ENCODE measurements around the gene ATG2B. TPM values are rescaled to one million over a fixed set of nuclear protein-coding genes. Genes with fewer than 3 reads are reported as not detected.

The ATG2B gene
- total and polyA plus RNA-seq, 2 donors (not counting 3 experiments of a cell fraction or from before 2014, with no cell fraction given) = 5.9 to 17.8 TPM

- DNase-seq (ENCODE audit: low read depth, low spot score) (no peak), FAIRE-seq (no peak)
- no peaks in the 10 kb centered on the region for H4K20me1 ChIP-seq (replicated peaks; ENCODE audit: control insufficient read depth, extremely low read depth, insufficient read depth, low read length)
- no peak overlapping the region for H3K4me3 ChIP-seq (replicated peaks in 1 of 3; ENCODE audit: insufficient read depth in 1 of 3, low read depth in 1 of 3, low read length in 3 of 3)
- peak overlapping the region; percentile 75 for H3K4me2 ChIP-seq (ENCODE audit: insufficient read depth, low read length)
- no peak overlapping the region for H3K27ac ChIP-seq (ENCODE audit: insufficient read depth, low read depth, low read length)
- dilution Hi-C loops (cut with MboI; ENCODE audit: extremely low pct_ligation_motif_present, low sequenced_read_pairs) (no loop called here), intact Hi-C loops (cut with micrococcal nuclease) (loop anchor here (1.0 kb wide), 1 partner anchor 66 kb away; no protein-coding TSS in a partner anchor)
- TF ChIP-seq, protein P1, sequence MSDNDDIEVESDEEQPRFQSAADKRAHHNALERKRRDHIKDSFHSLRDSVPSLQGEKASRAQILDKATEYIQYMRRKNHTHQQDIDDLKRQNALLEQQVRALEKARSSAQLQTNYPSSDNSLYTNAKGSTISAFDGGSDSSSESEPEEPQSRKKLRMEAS (IDR thresholded peaks at IDR 0.05; ENCODE audit: insufficient read depth, insufficient read length) = no peak
- TF ChIP-seq POLR2AphosphoS5 (IDR thresholded peaks at IDR 0.05; ENCODE audit: insufficient read depth, low read depth, low read length) (no peak), FOS (IDR thresholded peaks at IDR 0.05; ENCODE audit: borderline replicate concordance, insufficient read depth, low read length) (no peak), JUN (IDR thresholded peaks at IDR 0.05; ENCODE audit: borderline replicate concordance, insufficient read depth, insufficient read length, low read depth) (no peak), EZH2 (IDR thresholded peaks at IDR 0.05; ENCODE audit: borderline replicate concordance, low read depth, low read length, severe bottlenecking) (no peak), POLR2A (IDR thresholded peaks at IDR 0.05; ENCODE audit: low read depth, low read length) (no peak), GATA2 (IDR thresholded peaks at IDR 0.05; ENCODE audit: insufficient read depth, insufficient read length, low read depth, low read length) (no peak), MYC (IDR thresholded peaks at IDR 0.05; ENCODE audit: low read depth, low read length) (no peak)
- TF ChIP-seq, protein P2, sequence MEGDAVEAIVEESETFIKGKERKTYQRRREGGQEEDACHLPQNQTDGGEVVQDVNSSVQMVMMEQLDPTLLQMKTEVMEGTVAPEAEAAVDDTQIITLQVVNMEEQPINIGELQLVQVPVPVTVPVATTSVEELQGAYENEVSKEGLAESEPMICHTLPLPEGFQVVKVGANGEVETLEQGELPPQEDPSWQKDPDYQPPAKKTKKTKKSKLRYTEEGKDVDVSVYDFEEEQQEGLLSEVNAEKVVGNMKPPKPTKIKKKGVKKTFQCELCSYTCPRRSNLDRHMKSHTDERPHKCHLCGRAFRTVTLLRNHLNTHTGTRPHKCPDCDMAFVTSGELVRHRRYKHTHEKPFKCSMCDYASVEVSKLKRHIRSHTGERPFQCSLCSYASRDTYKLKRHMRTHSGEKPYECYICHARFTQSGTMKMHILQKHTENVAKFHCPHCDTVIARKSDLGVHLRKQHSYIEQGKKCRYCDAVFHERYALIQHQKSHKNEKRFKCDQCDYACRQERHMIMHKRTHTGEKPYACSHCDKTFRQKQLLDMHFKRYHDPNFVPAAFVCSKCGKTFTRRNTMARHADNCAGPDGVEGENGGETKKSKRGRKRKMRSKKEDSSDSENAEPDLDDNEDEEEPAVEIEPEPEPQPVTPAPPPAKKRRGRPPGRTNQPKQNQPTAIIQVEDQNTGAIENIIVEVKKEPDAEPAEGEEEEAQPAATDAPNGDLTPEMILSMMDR (IDR thresholded peaks at IDR 0.05; ENCODE audit: extremely low read depth in 1 of 2, insufficient read depth in 1 of 2, low read depth in 1 of 2, low read length in 2 of 2) = no peak
- ChIA-PET CTCF (no interaction called here), POLR2A (no interaction called here)
- H2AFZ ChIP-seq (ENCODE audit: low read depth, low read length) = no peak overlapping the region
- peaks cover 21% of the 10 kb centered on the region for H3K4me1 ChIP-seq (ENCODE audit: control insufficient read depth, extremely low read depth, insufficient read depth, low read length)
- H3K36me3 ChIP-seq (ENCODE audit: control insufficient read depth in 2 of 2, extremely low read depth in 1 of 2, insufficient read depth in 2 of 2, low read length in 2 of 2) = no peaks in the 10 kb centered on the region
- H3K9ac ChIP-seq (replicated peaks; ENCODE audit: extremely low read depth, insufficient read depth, low read length) = no peak overlapping the region
- H3K9me3 ChIP-seq (replicated peaks; ENCODE audit: control insufficient read depth, insufficient read depth, low read length) = no peaks in the 10 kb centered on the region
- H3K79me2 ChIP-seq (ENCODE audit: control insufficient read depth, insufficient read depth, low read length) = peaks cover 47% of the 10 kb centered on the region
- BruUV-seq (replicated peaks) = no TSS peak
- no peaks in the 10 kb centered on the region for H3K9me1 ChIP-seq (replicated peaks; ENCODE audit: control insufficient read depth, extremely low read depth, insufficient read depth, low read length)
- no peaks in the 10 kb centered on the region for H3K27me3 ChIP-seq (ENCODE audit: control insufficient read depth in 2 of 2, insufficient read depth in 2 of 2, low read length in 2 of 2)
Measured at GRCh38 chr14:96364962-96365361, 1.8 kb upstream of the ATG2B start.

Data from endothelial cell of umbilical vein (primary cell).